Measurements from ENCODE around the gene TRIM13.
"Not testable (repeated sequence)": the region's sequence is repeated elsewhere in the genome, so short reads cannot be mapped to it uniquely, and the experiment has no call there.

TRIM13 gene, protein sequence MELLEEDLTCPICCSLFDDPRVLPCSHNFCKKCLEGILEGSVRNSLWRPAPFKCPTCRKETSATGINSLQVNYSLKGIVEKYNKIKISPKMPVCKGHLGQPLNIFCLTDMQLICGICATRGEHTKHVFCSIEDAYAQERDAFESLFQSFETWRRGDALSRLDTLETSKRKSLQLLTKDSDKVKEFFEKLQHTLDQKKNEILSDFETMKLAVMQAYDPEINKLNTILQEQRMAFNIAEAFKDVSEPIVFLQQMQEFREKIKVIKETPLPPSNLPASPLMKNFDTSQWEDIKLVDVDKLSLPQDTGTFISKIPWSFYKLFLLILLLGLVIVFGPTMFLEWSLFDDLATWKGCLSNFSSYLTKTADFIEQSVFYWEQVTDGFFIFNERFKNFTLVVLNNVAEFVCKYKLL

DNA sequence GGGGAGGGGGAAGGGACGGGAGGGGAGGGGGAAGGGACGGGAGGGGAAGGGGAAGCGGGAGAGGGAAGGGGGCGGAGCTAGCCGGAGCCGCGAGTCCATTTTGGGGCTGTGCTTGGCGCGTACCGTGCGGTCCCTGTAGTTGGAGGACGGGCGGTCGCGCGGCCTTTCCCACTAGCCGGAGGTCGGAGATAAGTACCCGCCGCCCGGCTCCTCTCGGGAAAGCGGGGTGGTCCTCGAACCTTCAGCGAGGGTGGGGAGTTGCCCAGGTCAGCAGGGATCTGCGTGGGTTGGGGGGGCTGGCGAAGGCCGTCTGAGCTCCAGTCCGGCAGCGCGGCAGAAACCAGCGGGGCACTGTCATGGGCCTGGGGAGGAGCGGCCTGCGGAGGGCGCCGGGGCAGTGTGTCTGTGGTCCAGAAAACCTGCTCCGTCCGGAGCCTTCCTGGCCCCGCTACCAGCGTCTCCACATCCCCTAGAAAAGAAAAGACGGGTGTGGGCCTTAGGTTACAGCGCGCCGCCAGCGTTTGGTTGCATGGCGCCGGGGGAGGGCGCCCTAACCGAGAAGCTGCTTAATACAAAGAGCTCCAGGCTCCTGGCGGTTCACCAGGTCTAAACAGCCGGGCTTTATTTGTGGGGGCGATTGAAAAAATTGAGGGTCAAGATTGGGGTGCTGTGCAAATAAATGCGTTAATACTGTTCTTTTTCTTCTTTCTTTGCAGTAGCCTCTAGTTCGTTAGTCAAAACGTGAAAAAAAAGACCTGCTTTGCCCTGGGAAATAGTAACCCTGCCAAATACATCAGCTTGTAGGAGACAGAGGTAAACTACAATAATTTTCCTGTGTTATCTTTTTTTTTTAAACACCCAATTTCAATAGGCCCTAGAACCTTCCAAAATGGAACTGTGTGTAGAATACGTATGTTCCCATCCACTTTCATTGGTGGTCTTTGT is at the start of gene TRIM13:
TRIM13 (plus strand) TSS at position 92 of the 945 bp plus-strand sequence. CDS start 14,899 bp downstream, outside the sequence.
- H3K4me1 ChIP-seq (ENCODE audit: control insufficient read depth, insufficient read depth, low read length), result peaks cover 39% of the 10 kb centered on the region
- H3K36me3 ChIP-seq (ENCODE audit: control insufficient read depth, insufficient read depth, low read length, severe bottlenecking), result peaks cover 35% of the 10 kb centered on the region
- peak within 1 kb of the TSS; percentile 98 for H3K9ac ChIP-seq (ENCODE audit: low read length)
- peak within 1 kb of the TSS; percentile 89 for H3K4me3 ChIP-seq (ENCODE audit: low read length)
- DNase-seq (ENCODE audit: low read depth), result peak; percentile 95
- no peaks in the 10 kb centered on the region for H3K27me3 ChIP-seq (replicated peaks; ENCODE audit: control insufficient read depth, insufficient read depth, low read length)
- no peaks in the 10 kb centered on the region for H3K9me3 ChIP-seq (ENCODE audit: control insufficient read depth, low read length)

DNA sequence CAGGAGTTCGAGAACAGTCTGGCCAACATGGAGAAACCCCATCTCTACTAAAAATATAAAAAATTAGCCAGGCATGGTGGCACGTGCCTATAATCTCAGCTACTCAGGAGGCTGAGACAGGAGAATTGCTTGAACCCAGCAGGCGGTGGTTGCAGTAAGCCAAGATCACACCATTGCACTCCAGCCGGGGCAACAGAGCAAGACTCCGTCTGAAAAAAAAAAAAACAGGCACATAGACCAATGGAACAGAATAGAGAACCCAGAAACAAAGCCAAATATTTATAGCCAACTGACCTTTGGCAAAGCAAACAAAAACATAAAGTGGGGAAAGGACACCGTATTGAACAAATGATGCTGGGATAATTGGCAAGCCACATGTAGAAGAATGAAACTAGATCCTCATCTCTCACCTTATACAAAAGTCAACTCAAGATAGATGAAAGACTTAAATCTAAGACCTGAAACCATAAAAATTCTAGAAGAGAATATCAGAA is 48.0 kb upstream of the TRIM13 start:
- not testable (repeated sequence) for H3K27me3 ChIP-seq (replicated peaks; ENCODE audit: control insufficient read depth, insufficient read depth, low read length); H3K4me1 ChIP-seq (ENCODE audit: control insufficient read depth, insufficient read depth, low read length); H3K4me3 ChIP-seq (ENCODE audit: low read length); DNase-seq (ENCODE audit: low read depth); H3K36me3 ChIP-seq (ENCODE audit: control insufficient read depth, insufficient read depth, low read length, severe bottlenecking); H3K9ac ChIP-seq (ENCODE audit: low read length); H3K9me3 ChIP-seq (ENCODE audit: control insufficient read depth, low read length)

DNA sequence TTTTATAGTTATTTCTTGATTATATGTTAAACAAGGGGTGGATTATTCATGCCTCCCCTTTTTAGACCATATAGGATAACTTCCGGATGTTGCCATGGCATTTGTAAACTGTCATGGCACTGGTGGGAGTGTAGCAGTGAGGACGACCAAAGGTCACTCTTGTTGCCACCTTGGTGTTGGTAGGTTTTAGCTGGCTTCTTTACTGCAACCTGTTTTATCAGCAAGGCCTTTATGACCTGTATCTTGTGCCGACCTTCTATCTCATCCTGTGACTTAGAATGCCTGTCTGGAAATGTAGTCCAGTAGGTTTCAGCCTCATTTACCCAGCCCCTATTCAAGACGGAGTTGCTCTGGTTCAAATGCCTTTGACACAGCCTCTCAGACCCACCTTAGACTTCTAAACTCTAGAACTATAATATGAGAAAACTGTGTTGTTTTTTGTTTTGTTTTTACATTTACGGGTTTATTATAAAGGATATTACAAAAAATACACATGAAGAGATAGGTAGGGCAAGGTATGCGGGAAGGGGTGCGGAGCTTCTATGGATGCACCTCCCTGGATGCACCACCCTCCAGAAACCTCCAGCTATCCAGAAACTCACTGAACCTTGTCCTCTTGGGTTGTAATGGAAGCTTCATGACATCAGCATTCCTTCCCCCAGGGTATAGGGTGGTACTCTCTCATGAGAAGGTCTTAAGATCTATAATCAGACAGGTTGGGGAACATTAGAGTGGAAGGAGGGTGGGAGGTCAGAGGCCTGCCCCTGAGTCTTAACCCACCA is 44.9 kb upstream of the TRIM13 start:
- no peak overlapping the region for H3K9ac ChIP-seq (ENCODE audit: low read length)
- H3K4me1 ChIP-seq (ENCODE audit: control insufficient read depth, insufficient read depth, low read length), result peaks cover 10% of the 10 kb centered on the region
- H3K36me3 ChIP-seq (ENCODE audit: control insufficient read depth, insufficient read depth, low read length, severe bottlenecking), result peaks cover under 1% of the 10 kb centered on the region
- H3K4me3 ChIP-seq (ENCODE audit: low read length), result no peak overlapping the region
- no peaks in the 10 kb centered on the region for H3K9me3 ChIP-seq (ENCODE audit: control insufficient read depth, low read length)
- no peak for DNase-seq (ENCODE audit: low read depth)
- H3K27me3 ChIP-seq (replicated peaks; ENCODE audit: control insufficient read depth, insufficient read depth, low read length), result no peaks in the 10 kb centered on the region

DNA sequence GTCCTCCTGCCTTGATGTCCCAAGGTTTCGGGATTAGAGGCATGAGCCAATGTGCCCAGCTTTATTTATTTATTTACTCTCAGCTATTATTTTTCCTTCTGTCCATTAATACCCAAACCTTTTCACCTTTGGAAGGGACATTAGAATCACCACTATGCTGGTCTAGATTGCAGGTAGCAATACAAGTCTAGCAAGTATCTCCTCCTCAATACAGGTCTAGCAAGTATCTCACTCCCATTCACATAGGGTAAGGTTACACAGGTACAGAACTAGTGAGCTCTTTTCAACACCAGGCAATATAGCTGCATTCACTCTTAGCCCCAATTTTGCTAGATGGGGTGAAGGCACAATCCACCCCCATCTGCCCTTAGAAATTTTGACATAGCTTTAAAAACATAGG is 43.3 kb upstream of the TRIM13 start:
- H3K27me3 ChIP-seq (replicated peaks; ENCODE audit: control insufficient read depth, insufficient read depth, low read length), result no peaks in the 10 kb centered on the region
- H3K4me3 ChIP-seq (ENCODE audit: low read length), result no peak overlapping the region
- H3K36me3 ChIP-seq (ENCODE audit: control insufficient read depth, insufficient read depth, low read length, severe bottlenecking), result peaks cover 4% of the 10 kb centered on the region
- H3K9me3 ChIP-seq (ENCODE audit: control insufficient read depth, low read length), result no peaks in the 10 kb centered on the region
- peaks cover 10% of the 10 kb centered on the region for H3K4me1 ChIP-seq (ENCODE audit: control insufficient read depth, insufficient read depth, low read length)
- no peak overlapping the region for H3K9ac ChIP-seq (ENCODE audit: low read length)
- DNase-seq (ENCODE audit: low read depth), result no peak

DNA sequence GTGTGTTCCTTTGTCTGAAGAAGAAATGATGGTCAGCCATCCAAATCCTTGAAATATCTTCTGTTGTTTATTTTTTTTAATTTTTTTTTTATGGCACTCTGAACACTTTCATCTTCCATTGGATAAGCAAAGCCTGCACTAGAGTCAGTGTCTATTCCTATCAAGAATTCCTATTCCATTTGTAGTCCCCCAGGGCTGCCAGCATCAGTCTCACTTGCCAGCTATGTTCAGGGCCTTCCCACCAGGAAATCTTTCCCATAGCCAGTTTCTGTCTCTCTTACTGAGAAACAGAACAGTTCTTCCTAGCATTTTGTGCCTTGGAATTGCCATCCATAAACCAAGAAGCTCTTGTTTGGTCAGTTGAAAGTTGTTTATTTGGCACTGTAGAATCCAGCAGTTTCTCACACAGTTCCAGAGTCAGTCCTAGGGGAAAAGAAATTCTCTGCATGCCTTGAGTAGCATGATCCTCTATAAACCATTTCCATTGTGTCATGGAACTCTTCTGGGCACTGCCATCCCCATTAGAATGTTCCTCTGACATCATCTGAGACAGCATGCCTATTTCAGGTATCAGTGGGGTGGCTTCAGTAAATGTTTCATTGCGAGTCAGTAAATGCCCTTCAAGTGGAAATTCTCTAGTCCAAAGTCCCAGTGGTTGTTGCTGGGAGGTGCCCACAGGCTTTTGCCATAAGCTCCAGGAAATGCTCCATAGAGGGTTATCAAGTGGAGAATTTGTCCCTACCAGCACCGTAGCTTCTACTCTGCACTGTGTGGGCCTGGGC is 42.0 kb upstream of the TRIM13 start:
- H3K4me1 ChIP-seq (ENCODE audit: control insufficient read depth, insufficient read depth, low read length), result peaks cover 10% of the 10 kb centered on the region
- DNase-seq (ENCODE audit: low read depth), result peak; percentile 7
- no peak overlapping the region for H3K9ac ChIP-seq (ENCODE audit: low read length)
- H3K27me3 ChIP-seq (replicated peaks; ENCODE audit: control insufficient read depth, insufficient read depth, low read length), result no peaks in the 10 kb centered on the region
- H3K36me3 ChIP-seq (ENCODE audit: control insufficient read depth, insufficient read depth, low read length, severe bottlenecking), result peaks cover 4% of the 10 kb centered on the region
- H3K9me3 ChIP-seq (ENCODE audit: control insufficient read depth, low read length), result no peaks in the 10 kb centered on the region
- H3K4me3 ChIP-seq (ENCODE audit: low read length), result no peak overlapping the region

DNA sequence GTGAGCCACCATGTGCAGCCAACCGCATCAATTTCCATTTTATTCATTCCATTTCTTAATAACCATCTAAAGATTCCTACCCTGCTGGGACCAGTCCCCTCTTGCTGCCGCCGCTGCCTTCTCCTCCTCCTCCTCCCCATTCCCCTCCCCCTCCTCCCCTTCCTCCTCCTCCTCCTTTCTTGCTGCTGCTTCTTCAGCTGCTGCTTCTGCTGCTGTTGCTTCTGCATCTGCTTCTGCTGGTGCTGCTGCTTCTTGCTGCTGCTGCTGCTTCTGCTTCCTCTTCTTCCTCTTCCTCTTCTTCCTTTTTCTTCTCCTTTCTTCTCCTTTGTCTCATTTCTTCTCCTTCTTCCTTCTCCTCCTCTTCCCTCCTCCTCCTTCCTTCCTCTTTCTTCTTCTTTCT is 40.7 kb upstream of the TRIM13 start:
- Histone ChIP-seq H3K36me3 (ENCODE audit: control insufficient read depth, insufficient read depth, low read length, severe bottlenecking) (peaks cover 4% of the 10 kb centered on the region), H3K9me3 (ENCODE audit: control insufficient read depth, low read length) (no peaks in the 10 kb centered on the region), H3K9ac (ENCODE audit: low read length) (no peak overlapping the region), H3K27me3 (replicated peaks; ENCODE audit: control insufficient read depth, insufficient read depth, low read length) (no peaks in the 10 kb centered on the region), H3K4me3 (ENCODE audit: low read length) (no peak overlapping the region), H3K4me1 (ENCODE audit: control insufficient read depth, insufficient read depth, low read length) (peaks cover 10% of the 10 kb centered on the region)
- no peak for DNase-seq (ENCODE audit: low read depth)

DNA sequence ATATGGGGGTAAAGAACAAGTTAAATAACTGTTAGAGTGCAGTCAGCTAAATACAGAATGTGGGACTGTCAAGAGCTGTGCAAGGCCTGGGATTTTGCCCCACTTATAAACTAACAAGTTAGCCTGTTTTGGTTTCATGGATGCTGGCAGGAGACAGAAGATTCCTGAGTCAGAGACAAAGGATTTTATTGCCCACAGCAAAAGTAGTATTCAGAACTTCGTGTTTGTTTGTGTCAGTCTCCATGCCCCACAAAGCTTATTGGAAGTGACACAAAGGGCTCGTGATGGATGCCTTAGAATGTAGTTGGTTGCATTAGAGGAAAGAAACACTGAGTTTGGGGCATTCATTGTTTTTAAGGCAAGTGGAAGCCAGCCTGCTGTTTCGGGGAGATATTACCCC is 38.5 kb upstream of the TRIM13 start:
- no peaks in the 10 kb centered on the region for H3K27me3 ChIP-seq (replicated peaks; ENCODE audit: control insufficient read depth, insufficient read depth, low read length)
- H3K9me3 ChIP-seq (ENCODE audit: control insufficient read depth, low read length), result peaks cover 2% of the 10 kb centered on the region
- H3K36me3 ChIP-seq (ENCODE audit: control insufficient read depth, insufficient read depth, low read length, severe bottlenecking), result peaks cover 8% of the 10 kb centered on the region
- H3K9ac ChIP-seq (ENCODE audit: low read length), result no peak overlapping the region
- DNase-seq (ENCODE audit: low read depth), result peak; percentile 31
- H3K4me1 ChIP-seq (ENCODE audit: control insufficient read depth, insufficient read depth, low read length), result peaks cover 10% of the 10 kb centered on the region
- no peak overlapping the region for H3K4me3 ChIP-seq (ENCODE audit: low read length)

DNA sequence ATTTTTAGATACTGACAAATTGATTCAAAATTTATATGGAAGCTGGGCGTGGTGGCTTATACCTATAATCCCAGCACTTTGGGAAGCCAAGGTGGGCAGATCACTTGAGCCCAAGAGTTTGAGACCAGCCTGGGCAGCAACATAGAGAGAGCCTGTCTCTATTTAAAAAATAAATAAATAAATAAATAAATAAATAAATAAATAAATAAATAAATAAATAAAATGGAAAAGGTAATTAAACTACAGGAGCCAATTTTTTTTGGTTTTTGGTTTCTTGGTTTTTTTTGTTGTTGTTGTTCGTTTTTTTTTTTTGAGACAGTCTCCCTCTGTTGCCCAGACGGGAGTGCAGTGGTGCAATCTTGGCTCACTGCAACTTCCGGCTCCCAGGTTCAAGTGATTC is 29.4 kb upstream of the TRIM13 start:
- Histone ChIP-seq H3K4me1 (ENCODE audit: control insufficient read depth, insufficient read depth, low read length) (no peaks in the 10 kb centered on the region), H3K4me3 (ENCODE audit: low read length) (no peak overlapping the region), H3K9me3 (ENCODE audit: control insufficient read depth, low read length) (peaks cover 3% of the 10 kb centered on the region), H3K36me3 (ENCODE audit: control insufficient read depth, insufficient read depth, low read length, severe bottlenecking) (peaks cover 10% of the 10 kb centered on the region), H3K27me3 (replicated peaks; ENCODE audit: control insufficient read depth, insufficient read depth, low read length) (no peaks in the 10 kb centered on the region), H3K9ac (ENCODE audit: low read length) (no peak overlapping the region)
- DNase-seq (ENCODE audit: low read depth), result no peak

DNA sequence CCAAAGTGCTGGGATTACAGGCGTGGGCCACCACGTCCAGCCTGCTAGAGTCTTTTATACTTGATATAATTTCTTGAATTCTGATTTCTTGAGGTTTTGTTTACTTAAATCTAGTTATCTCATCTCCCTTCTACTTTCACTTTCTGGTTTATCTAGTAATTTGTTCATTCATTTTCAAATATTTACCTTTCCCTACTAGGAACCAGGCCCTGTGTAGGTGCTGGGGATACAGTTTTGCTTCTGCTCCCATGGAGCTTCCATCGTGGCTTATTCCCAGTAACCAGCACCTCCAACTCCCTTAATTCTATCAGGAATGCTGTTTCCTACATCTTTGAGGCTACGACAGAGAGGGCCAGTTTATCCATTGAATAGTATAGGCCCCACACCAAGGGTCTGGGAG is 24.1 kb upstream of the TRIM13 start:
- Histone ChIP-seq H3K9ac (ENCODE audit: low read length) (no peak overlapping the region), H3K4me1 (ENCODE audit: control insufficient read depth, insufficient read depth, low read length) (peaks cover 6% of the 10 kb centered on the region), H3K4me3 (ENCODE audit: low read length) (no peak overlapping the region), H3K36me3 (ENCODE audit: control insufficient read depth, insufficient read depth, low read length, severe bottlenecking) (peaks cover 7% of the 10 kb centered on the region), H3K27me3 (replicated peaks; ENCODE audit: control insufficient read depth, insufficient read depth, low read length) (no peaks in the 10 kb centered on the region), H3K9me3 (ENCODE audit: control insufficient read depth, low read length) (no peaks in the 10 kb centered on the region)
- DNase-seq (ENCODE audit: low read depth), result no peak

DNA sequence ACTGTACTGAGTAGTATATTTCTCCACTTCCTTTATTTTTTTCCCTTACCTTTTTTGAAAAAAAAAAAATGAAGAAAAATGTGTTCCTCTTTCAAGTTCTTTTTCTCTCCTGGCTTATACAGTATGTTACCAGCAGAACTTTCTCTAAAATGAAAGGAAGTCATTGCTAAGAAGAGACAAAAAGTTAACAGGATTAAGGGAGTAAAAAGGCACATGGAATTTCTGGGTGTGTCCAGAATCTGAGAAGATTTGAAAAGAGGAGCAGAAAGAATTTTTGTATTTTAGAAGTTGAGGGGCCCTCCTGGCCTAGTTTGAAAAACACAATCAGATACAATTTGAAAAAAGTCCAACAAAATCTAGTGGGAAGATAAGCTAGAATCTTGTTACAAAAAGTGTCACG is 21.0 kb upstream of the TRIM13 start:
- no peak overlapping the region for H3K4me3 ChIP-seq (ENCODE audit: low read length)
- DNase-seq (ENCODE audit: low read depth), result peak; percentile 11
- H3K9ac ChIP-seq (ENCODE audit: low read length), result no peak overlapping the region
- no peaks in the 10 kb centered on the region for H3K9me3 ChIP-seq (ENCODE audit: control insufficient read depth, low read length)
- peaks cover 12% of the 10 kb centered on the region for H3K4me1 ChIP-seq (ENCODE audit: control insufficient read depth, insufficient read depth, low read length)
- H3K36me3 ChIP-seq (ENCODE audit: control insufficient read depth, insufficient read depth, low read length, severe bottlenecking), result peaks cover 7% of the 10 kb centered on the region
- H3K27me3 ChIP-seq (replicated peaks; ENCODE audit: control insufficient read depth, insufficient read depth, low read length), result no peaks in the 10 kb centered on the region
